CD14-positive monocyte (primary cell): ENCODE data around the gene LAX1. TPM values are rescaled to one million over a fixed set of nuclear protein-coding genes. Genes with fewer than 3 reads are reported as not detected.

ENCODE experiments used
- DNase-seq, 3 donors: peaks; one replicate each; pipeline ENCODE4 v3.0.0-alpha.2; 2011 to 2022
- H2AFZ ChIP-seq: 2 replicates; pipeline ENCODE4 v1.6.0; 2012; ENCODE audit warnings: mild to moderate bottlenecking, low read depth, low read length, inconsistent platforms; ENCODE audit not compliant: insufficient read depth, poor library complexity, severe bottlenecking
- H3K27ac ChIP-seq, 2 donors: 1 replicate in 1 of 2; 2 replicates in 1 of 2; pipeline ENCODE4 v1.5.1; 2012 to 2013; ENCODE audit warnings: low read length in 2 of 2, control low read depth in 1 of 2, inconsistent platforms in 1 of 2, low read depth in 1 of 2, mild to moderate bottlenecking in 1 of 2
- H3K27me3 ChIP-seq, 2 donors: one replicate each; pipeline versions ENCODE4 v1.6.0 to v1.6.1; 2011 to 2013; ENCODE audit warnings: low read length in 2 of 2; ENCODE audit not compliant: control insufficient read depth in 2 of 2, insufficient read depth in 2 of 2
- H3K36me3 ChIP-seq, 2 donors: replicated peaks in 1 of 2; 1 replicate in 1 of 2; 2 replicates in 1 of 2; pipeline versions ENCODE4 v1.5.1 to v1.6.1; 2012 to 2013; ENCODE audit warnings: low read length in 2 of 2, control low read depth in 1 of 2, inconsistent platforms in 1 of 2, mild to moderate bottlenecking in 1 of 2; ENCODE audit not compliant: insufficient read depth in 2 of 2, control insufficient read depth in 1 of 2
- H3K4me1 ChIP-seq, 2 donors: 1 replicate in 1 of 2; 2 replicates in 1 of 2; pipeline versions ENCODE4 v1.5.1 to v1.6.1; 2012 to 2013; ENCODE audit warnings: low read length in 2 of 2, control low read depth in 1 of 2, inconsistent platforms in 1 of 2, mild to moderate bottlenecking in 1 of 2, moderate library complexity in 1 of 2; ENCODE audit not compliant: insufficient read depth in 2 of 2, control insufficient read depth in 1 of 2
- H3K4me2 ChIP-seq: replicated peaks from 2 replicates; pipeline ENCODE3; 2012; ENCODE audit warnings: low read length, moderate library complexity, mild to moderate bottlenecking; ENCODE audit not compliant: poor library complexity, severe bottlenecking; ENCODE audit errors: extremely low read depth
- H3K4me3 ChIP-seq, 3 experiments: fragments of 200-600 bp in 1 of 3; sonication (generic) in 1 of 3; replicated peaks in 1 of 3; 1 replicate in 2 of 3; 2 replicates in 1 of 3; pipeline ENCODE4 v1.5.1; 2011 to 2013; ENCODE audit warnings: low read length in 3 of 3, mild to moderate bottlenecking in 3 of 3, control low read depth in 2 of 3, low read depth in 2 of 3, inconsistent platforms in 1 of 3, moderate library complexity in 1 of 3
- H3K79me2 ChIP-seq: 2 replicates; pipeline ENCODE4 v1.6.0; 2012; ENCODE audit warnings: mild to moderate bottlenecking, control low read depth, inconsistent platforms, low read length, moderate library complexity; ENCODE audit not compliant: insufficient read depth
- H3K9ac ChIP-seq: 2 replicates; pipeline ENCODE4 v1.6.0; 2017; ENCODE audit warnings: low read length, mild to moderate bottlenecking; ENCODE audit not compliant: insufficient read depth, poor library complexity, severe bottlenecking
- H3K9me3 ChIP-seq, 2 donors: replicated peaks in 1 of 2; 1 replicate in 1 of 2; 2 replicates in 1 of 2; pipeline versions ENCODE4 v1.5.1 to v1.6.1; 2012 to 2013; ENCODE audit warnings: low read length in 2 of 2, control low read depth in 1 of 2; ENCODE audit not compliant: control insufficient read depth in 1 of 2, insufficient read depth in 1 of 2
- H4K20me1 ChIP-seq: 2 replicates; pipeline ENCODE4 v1.6.0; 2012; ENCODE audit warnings: mild to moderate bottlenecking, low read length, control low read depth, moderate library complexity; ENCODE audit not compliant: insufficient read depth
- H3K27ac Mint-ChIP-seq, 7 donors: one replicate each; pipeline ENCODE4 v1.8.0; 2020; ENCODE audit warnings: mild to moderate bottlenecking in 7 of 7, mixed read lengths in 7 of 7, moderate library complexity in 6 of 7, inconsistent platforms in 2 of 7
- H3K27me3 Mint-ChIP-seq, 3 donors: one replicate each; pipeline ENCODE4 v1.8.0; 2021 to 2022; ENCODE audit warnings: low read depth in 3 of 3, mild to moderate bottlenecking in 3 of 3, mixed read lengths in 3 of 3, moderate library complexity in 3 of 3, inconsistent platforms in 1 of 3
- H3K36me3 Mint-ChIP-seq, 2 donors: one replicate each; pipeline ENCODE4 v1.8.0; 2020; ENCODE audit warnings: mixed read lengths in 2 of 2, inconsistent platforms in 1 of 2, mild to moderate bottlenecking in 1 of 2
- H3K4me1 Mint-ChIP-seq: one replicate; pipeline ENCODE4 v1.8.0; 2020; ENCODE audit warnings: mild to moderate bottlenecking, mixed read lengths
- H3K4me3 Mint-ChIP-seq, 2 donors: one replicate each; pipeline ENCODE4 v1.8.0; 2020; ENCODE audit warnings: mild to moderate bottlenecking in 2 of 2, mixed read lengths in 2 of 2, moderate library complexity in 1 of 2
- H3K9me3 Mint-ChIP-seq, 7 donors: one replicate each; pipeline ENCODE4 v1.8.0; 2020 to 2022; ENCODE audit warnings: mixed read lengths in 7 of 7, mild to moderate bottlenecking in 6 of 7, moderate library complexity in 6 of 7, inconsistent platforms in 2 of 7
- CTCF ChIP-seq: fragments of 200-600 bp; IDR thresholded peaks from one replicate; pipeline ENCODE4 v1.8.0; 2022; ENCODE audit warnings: antibody characterized with exemption, mild to moderate bottlenecking
- WGBS: methylation state at CpG from one replicate; pipeline ENCODE4 v1.1.5; 2013; ENCODE audit warnings: missing lambda C conversion rate; ENCODE audit not compliant: insufficient coverage; 5-methylcytosine and 5-hydroxymethylcytosine counted together
- intact Hi-C, 2 donors: fragments of 100-400 bp; cut with micrococcal nuclease; formaldehyde crosslinking; loops; one replicate each; pipeline versions ENCODE4 v1.15.0 to v1.15.1; 2023
- polyA plus RNA-seq, 3 donors: library from polyadenylated mRNA; depleted of rRNA in 1 of 3; unstranded in 2 of 3; stranded (reverse) in 1 of 3; fragments of 300-500 nt in 2 of 3; fragments of >200 nt in 1 of 3; fragmentation: Illumina TruSeq in 2 of 3; gene quantifications; 1 replicate in 2 of 3; 2 replicates in 1 of 3; pipeline ENCODE4 v1.2.3, GENCODE V29; 2012 to 2021

LAX1 gene
- polyA plus RNA-seq, 3 donors = 0.07 TPM; not detected in 2

GRCh38 chr1:203720242-203720641 lies 44.7 kb upstream of the LAX1 start:
- no peaks in the 10 kb centered on the region for H4K20me1 ChIP-seq
- no peak overlapping the region for H3K27ac ChIP-seq
- no peak for DNase-seq
- H3K4me3 ChIP-seq = no peak overlapping the region
- no peaks in the 10 kb centered on the region for H3K9me3 ChIP-seq
- H3K27ac Mint-ChIP-seq = peak overlapping the region in 3 of 7 donors; percentile 6 to 41 (median 12)
- peaks cover 74 to 94% of the 10 kb centered on the region in 2 donors for H3K36me3 ChIP-seq
- H3K27me3 ChIP-seq = no peaks in the 10 kb centered on the region
- no peak overlapping the region for H2AFZ ChIP-seq
- no peaks in the 10 kb centered on the region for H3K9me3 Mint-ChIP-seq
- H3K4me3 Mint-ChIP-seq = no peak overlapping the region
- H3K36me3 Mint-ChIP-seq = peaks cover 68 to 79% of the 10 kb centered on the region in 2 donors
- no CpG with 5 or more reads among the region's 3 CpGs for WGBS
- no peaks in the 10 kb centered on the region for H3K4me1 ChIP-seq
- H3K4me2 ChIP-seq = no peak overlapping the region
- intact Hi-C loops = no loop called here
- TF ChIP-seq CTCF = no peak
- H3K27me3 Mint-ChIP-seq = no peaks in the 10 kb centered on the region
- H3K79me2 ChIP-seq = no peaks in the 10 kb centered on the region
- H3K9ac ChIP-seq = no peak overlapping the region
- no peaks in the 10 kb centered on the region for H3K4me1 Mint-ChIP-seq

GRCh38 chr1:203722909-203723308 lies 42.1 kb upstream of the LAX1 start:
- peak overlapping the region in 1 of 7 donors; percentile 11 for H3K27ac Mint-ChIP-seq
- Histone ChIP-seq H4K20me1 (no peaks in the 10 kb centered on the region), H3K36me3 (peaks cover 85 to 96% of the 10 kb centered on the region in 2 donors), H3K9ac (no peak overlapping the region), H3K4me3 (no peak overlapping the region), H2AFZ (no peak overlapping the region), H3K4me2 (no peak overlapping the region), H3K27me3 (no peaks in the 10 kb centered on the region), H3K4me1 (no peaks in the 10 kb centered on the region), H3K79me2 (no peaks in the 10 kb centered on the region), H3K9me3 (no peaks in the 10 kb centered on the region), H3K27ac (no peak overlapping the region)
- no peak for DNase-seq
- intact Hi-C loops = no loop called here
- H3K36me3 Mint-ChIP-seq = peaks cover 74 to 95% of the 10 kb centered on the region in 2 donors
- TF ChIP-seq CTCF = no peak
- H3K9me3 Mint-ChIP-seq = no peaks in the 10 kb centered on the region
- H3K4me3 Mint-ChIP-seq = no peak overlapping the region
- no peaks in the 10 kb centered on the region for H3K4me1 Mint-ChIP-seq
- H3K27me3 Mint-ChIP-seq = no peaks in the 10 kb centered on the region
